GM18505 (cell line): ENCODE results near the gene C1QL2.

Experiments used
- ATAC-seq: cut with Tn5 transposase; IDR thresholded peaks from one replicate; pipeline ENCODE4 v1.9.1; 2021; ENCODE audit not compliant: unreplicated experiment
- POLR2A ChIP-seq: IDR thresholded peaks from 4 replicates; pipeline ENCODE4 v1.6.1; 2011; ENCODE audit warnings: borderline replicate concordance; ENCODE audit not compliant: insufficient read depth, insufficient read length; ENCODE audit errors: extremely low read depth

C1QL2 gene

DNA sequence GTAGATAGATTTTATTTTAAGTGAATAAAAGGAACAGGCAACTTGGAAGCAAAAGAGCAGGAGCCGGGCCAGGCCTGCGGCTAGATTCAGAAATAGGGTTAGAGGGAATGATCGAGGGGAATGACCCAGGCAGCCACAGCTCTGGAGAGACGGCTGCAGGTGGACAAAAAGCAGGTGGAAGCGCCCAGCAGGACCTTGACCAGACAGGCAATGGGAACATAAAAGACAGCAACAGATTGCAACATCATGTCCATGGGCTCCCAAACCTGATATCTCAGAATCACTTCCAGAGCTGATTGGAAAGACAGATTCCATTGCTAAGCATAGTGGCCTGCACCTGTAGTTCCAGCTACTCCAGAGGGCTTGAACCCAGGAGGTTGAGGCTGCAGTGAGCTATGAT, 36.5 kb upstream of the C1QL2 start:
- no peak for TF ChIP-seq POLR2A
- ATAC-seq, result no peak

DNA sequence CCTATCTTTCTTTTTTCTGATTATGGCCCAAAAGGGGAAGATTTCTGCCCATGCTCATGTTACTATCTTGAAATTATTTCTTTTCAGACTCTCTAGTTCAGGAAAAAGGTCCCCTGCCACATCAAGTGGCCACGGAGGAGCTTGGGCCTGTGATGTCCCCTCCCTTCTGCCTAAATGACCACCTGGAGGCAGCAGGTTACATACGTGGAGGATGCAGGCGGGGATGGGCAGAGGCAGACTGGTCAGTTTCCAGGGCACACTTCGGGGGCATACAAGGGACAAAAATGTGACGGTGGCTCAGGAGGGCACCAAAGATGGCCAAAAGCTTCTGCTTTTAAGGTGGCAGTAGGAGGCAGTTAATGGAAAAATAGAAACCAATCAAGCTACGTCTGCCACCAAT, 34.3 kb upstream of the C1QL2 start:
- no peak for TF ChIP-seq POLR2A
- no peak for ATAC-seq

DNA sequence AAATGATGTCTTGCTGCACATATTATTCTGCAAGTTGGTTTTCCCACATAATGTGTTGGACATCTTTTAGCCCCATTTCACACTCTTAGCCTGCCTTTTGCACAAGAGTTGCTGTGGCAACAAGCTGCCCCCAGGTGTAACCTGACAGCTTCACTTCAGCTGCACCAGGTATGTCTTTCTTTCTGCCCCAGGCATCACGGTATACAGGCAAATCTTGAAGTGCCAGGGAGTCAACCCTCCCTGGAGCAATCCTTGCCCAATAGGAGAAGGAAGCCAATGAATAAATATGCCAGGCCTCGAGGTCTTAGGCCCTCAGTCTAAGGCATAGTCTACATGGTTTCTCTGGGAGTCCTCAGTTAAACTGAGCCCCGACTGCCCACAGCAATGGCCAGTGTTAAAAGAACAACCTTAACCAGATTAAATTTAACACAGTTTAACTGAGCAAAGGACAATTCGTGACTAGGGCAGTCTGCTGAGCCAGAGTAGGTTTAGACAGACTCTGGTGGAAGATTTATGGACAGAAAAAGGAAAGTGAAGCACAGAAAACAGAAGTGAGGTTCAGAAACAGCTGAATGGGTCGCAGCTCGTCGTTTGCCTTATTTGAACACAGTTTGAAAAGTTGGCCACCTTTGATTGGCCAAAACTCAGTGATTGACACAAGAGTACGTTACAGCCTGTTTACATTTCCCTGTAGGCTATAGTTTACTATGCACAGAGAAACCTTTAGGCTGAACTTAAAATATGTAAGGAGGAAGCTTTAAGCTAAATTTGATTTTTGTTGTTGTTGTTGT, 32.0 kb upstream of the C1QL2 start:
- ATAC-seq, result no peak
- no peak for TF ChIP-seq POLR2A

DNA sequence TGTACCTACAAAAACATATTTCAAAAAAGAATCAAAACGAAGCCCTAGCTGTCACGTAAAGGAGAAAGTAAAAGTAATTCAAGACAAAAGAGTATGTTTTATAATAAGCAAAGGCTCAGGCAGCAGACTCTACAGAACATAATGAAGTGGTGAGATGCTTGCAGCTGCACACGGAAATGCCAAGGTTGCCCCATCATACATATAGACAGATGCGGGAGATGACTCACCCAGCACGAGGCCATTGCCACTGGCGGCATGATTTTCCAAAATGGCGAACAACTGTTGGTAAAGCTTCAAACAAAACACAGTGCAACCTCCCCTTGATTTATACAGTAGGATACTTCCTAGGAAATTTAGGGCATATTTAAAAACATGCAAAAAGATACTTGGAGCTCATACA, 26.0 kb upstream of the C1QL2 start:
- TF ChIP-seq POLR2A, result no peak

DNA sequence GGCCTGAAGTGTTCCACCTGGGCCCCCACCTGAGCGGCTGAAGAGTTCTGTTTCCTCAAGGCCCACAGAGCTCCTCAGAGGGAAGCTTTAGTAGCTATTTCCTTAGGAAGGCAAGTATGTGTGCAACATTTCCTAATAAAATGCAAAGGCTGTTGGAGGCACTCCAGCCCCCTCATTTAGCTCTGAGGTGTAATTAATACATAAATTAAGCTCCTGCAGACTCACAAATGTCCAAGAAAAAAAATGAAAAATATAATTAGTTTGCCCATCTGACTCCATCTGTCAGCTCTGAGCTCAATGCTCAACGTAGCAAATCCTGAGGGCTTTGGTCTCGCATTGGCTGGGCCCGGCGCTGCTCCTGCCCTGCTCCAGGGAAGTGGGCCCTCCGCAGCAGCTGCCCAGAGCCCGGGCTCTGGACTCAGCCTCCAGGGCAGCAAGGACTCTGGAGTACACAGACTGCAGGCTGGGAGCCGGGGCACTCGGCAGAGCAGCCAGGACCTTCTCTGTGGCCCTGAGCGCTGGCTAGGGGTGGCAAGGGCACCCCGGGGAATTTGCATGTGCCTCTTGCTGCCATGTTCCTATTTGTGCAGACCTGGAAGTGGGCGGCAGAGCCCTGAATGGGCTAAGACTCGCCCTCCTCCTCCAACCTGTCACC, 23.4 kb upstream of the C1QL2 start:
- ATAC-seq, result no peak
- no peak for TF ChIP-seq POLR2A

More for the DNA sequence above, 26.0 kb upstream of the C1QL2 start:
- ATAC-seq, result no peak

DNA sequence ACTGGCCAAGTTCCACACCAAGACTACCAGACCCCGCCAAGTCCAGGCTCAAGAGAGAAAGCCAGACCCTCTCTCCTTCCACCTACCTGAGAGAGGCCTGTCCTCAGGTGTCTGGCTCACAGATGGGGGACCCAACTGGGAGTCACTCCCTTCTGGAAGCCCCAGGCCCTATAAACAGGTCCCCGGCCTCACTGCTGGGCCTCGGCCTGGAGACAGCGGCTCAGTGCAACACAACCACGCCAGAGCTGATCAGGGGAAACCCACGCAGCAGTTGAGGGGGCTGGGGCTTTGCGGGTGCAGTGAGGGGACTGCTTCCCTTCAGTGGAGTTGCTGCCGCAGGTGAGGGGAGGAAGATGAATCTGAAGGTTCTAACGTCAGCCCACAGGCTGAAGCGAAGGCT, 22.8 kb upstream of the C1QL2 start:
- TF ChIP-seq POLR2A, result no peak
- ATAC-seq, result no peak

DNA sequence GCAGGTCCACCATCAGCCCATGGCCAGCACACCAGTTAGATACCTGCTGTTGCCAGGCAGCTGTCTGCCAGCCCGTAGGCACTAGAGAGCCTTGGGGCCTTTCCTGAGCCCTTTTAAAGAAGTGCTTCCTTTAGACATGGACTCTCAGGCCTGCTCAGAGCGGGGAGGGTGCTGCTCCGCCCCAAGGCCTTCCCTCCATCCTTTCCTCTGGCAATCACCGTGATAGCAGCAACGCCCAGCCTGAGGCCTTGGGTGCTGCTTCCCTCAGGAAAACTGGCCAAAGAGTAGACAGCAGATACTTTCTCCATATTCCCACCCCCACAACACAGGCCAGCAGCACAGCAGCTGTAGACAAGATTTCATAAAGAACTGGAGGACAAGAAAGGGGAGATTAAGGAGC, 22.3 kb upstream of the C1QL2 start:
- no peak for ATAC-seq
- TF ChIP-seq POLR2A, result no peak

DNA sequence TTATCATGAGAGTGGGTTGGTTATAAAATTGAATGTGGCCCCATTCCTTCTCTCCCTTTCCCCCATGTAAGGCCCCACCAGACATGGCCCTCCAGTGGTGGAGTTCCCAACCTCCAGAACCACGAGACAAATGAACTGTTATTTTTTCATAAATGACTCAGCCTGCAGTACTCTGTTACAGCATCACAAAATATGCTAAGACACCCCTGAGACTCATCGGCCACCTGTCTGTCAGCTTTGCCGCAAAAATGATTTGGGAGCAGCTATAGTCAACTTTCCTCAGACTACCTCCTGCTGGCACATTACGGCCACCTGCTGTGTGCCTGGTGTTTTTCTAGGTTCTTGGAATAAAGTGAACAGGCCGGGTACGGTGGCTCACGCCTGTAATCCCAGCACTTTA, 21.4 kb upstream of the C1QL2 start:
- no peak for ATAC-seq
- TF ChIP-seq POLR2A, result no peak

DNA sequence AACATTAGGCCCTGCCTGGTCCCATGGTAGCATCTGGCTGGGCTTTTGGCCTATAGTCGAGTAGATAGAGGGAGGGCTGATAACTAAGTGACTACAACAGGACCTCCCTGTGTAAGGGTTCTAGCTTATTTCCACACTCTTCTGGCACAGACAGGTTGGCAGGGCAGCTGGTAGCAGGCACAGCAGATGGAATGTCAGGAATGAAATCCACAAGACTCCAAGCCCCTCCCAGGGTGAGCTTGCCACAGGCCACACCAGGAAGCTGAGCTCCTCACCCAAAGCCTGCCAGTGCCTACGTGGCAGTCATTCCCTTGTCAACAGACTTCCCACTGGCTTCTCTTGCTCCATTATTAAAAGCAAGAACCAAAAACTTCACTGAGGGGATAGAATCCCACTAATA, 20.7 kb upstream of the C1QL2 start:
- TF ChIP-seq POLR2A, result no peak
- no peak for ATAC-seq

DNA sequence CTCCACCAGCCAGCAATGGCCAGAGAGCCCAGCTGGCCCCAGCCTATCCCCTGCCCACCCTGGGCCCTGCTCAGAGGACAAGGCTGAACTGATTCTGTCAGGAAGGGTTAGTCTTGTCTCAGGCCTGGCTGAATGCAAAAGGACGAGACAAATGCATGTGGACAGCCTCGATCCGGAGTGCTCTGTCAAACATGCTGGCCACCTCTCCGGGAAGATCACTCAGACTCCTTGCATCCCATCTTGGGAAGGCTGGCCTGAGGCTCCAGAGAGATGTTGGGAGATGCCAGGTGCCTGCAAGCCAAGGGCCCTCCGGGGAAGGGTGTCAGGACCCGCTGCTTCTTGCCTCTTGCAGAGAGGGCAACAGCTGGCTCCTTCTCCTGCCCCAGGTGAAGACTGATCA, 20.2 kb upstream of the C1QL2 start:
- ATAC-seq, result no peak
- TF ChIP-seq POLR2A, result no peak

DNA sequence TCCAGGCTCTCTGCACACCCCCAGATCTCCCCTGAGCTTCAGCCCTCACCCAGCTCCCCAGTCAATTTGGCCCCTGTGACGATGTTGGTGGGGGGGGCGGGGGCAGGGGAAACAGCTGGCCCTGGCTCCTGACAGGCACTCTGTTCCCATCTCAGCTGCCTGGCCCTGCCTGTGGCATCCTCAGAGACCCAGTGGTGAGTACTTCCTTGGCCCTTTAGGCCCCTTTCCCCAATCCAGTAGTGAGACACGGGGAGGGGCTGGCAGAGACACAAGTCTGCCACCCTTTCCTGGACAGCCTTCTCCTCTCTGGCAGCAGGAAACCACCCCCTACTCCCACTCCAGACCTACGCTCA, 19.3 kb upstream of the C1QL2 start:
- ATAC-seq, result no peak
- TF ChIP-seq POLR2A, result no peak

DNA sequence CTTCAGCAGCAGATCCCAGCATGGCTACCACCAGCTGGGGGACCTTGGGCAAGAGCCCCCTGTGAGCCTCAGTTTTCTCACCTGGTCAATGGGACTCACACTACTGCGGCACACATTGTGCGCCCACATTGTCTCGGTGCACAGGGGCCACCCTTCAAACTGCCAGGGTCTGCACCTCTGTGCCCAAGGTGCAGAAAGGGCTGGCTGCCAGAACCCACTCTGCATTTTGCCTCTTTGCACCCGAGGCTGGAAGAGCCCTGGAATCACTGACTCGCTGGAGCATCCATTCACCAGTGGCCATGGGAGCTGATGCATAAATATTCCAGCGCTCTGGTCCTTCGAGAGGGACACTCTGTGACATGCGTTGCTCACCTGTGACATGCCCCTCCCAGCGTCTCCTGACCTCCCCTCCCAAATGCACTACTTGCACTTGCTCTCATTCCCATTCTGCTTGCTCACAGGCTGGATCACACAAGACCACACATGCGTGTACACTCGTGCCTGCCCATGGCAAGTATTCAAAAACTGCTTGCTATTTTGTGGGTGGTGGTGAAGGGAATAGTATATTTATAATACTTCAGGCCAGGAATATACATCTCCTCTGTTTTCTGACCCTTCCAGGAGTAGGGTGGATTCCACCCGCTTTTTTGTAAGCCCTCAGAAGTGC, 18.8 kb upstream of the C1QL2 start:
- no peak for TF ChIP-seq POLR2A
- ATAC-seq, result no peak

DNA sequence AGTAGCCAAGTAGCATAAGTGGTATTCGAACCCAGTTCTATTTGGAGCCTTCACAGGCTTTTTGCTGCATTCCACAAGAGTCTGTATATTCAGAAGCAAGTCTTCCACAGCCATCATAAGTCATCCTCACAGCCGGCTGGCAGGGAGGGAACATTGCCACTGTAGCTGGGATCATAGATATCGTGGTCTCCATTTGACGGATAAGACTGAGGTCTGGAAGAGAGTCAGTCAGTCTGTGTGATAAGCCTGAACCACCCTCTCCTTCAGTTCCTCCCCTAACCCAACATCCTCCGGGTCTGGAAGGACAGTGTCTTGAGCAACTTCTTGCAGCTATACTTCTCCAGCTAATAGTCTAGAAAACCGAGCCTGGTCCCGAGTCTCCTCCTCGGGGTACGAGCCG, 17.0 kb upstream of the C1QL2 start:
- ATAC-seq, result no peak
- TF ChIP-seq POLR2A, result no peak

DNA sequence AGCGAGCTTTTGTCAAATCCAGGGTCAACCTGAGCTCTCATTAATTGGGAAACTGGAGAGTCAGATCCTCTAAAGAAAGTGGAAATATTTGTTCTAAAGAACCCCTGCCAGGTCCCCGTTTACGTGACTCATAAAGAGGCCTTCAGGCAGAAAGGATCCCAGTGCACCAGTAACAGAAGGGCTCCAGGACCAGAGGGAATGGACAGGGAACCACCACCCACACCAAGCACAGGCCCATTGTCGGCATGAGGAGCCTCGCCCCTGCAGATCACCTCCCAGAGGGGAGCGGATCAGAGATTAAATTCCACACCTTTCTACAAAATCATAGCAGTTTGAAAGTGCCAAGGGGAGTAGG, 16.4 kb upstream of the C1QL2 start:
- TF ChIP-seq POLR2A, result no peak
- ATAC-seq, result no peak
